A549 (cell line): ENCODE data around the gene CEP85L.

Experiments used
- CTCF ChIP-seq: fragments of >200 bp; sonication (Bioruptor Twin); formaldehyde crosslinking; IDR thresholded peaks from 3 replicates; pipeline ENCODE4 v1.5.1; 2016
- ELK1 ChIP-seq: fragments of 150-350 bp; IDR thresholded peaks from 2 replicates; pipeline ENCODE4 v1.6.1; 2014; ENCODE audit warnings: low read depth, mild to moderate bottlenecking, low read length
- JUN ChIP-seq, 2 experiments: fragments of >200 bp; sonication (Bioruptor Twin); formaldehyde crosslinking; IDR thresholded peaks; 2 replicates in 1 of 2; 3 replicates in 1 of 2; pipeline ENCODE4 v1.6.1; 2016 to 2017
- NFE2L2 ChIP-seq: fragments of 150-350 bp; conservative IDR thresholded peaks from 2 replicates; pipeline ENCODE4 v1.6.1; 2014; ENCODE audit warnings: low read length
- POLR2A ChIP-seq: IDR thresholded peaks from 2 replicates; pipeline ENCODE4 v1.6.1; 2012; ENCODE audit warnings: mild to moderate bottlenecking, low read length
- RFX5 ChIP-seq: fragments of 450-650 bp; IDR thresholded peaks from 2 replicates; pipeline ENCODE4 v1.7.1; 2014; ENCODE audit warnings: antibody characterized with exemption, mild to moderate bottlenecking, moderate library complexity

GRCh38 chr6:118611334-118611733 lies 40.1 kb downstream of the CEP85L start:
- TF ChIP-seq ELK1: no peak
- no peak for TF ChIP-seq CTCF
- TF ChIP-seq POLR2A: no peak
- TF ChIP-seq RFX5: no peak
- no peak for TF ChIP-seq JUN (IDR thresholded peaks at IDR 0.05)
- no peak for TF ChIP-seq NFE2L2
